ENCODE results near the gene OTOP3. TPM values are rescaled to one million over a fixed set of nuclear protein-coding genes. Genes with fewer than 3 reads are reported as not detected.
A peak's percentile ranks its signal among the peaks of the same experiment; 100 is the strongest.

The OTOP3 gene
- total and polyA plus RNA-seq, 2 experiments from 2014 or later = not detected

- TF ChIP-seq REST (IDR thresholded peaks at IDR 0.05; ENCODE audit: unreplicated experiment) (no peak), EZH2phosphoT487 (IDR thresholded peaks at IDR 0.05; ENCODE audit: unreplicated experiment) (no peak), CREB1 (CRISPR knock-in tag; IDR thresholded peaks at IDR 0.05; ENCODE audit: low read depth) (no peak), ETS1 (IDR thresholded peaks at IDR 0.05) (no peak), JUNB (IDR thresholded peaks at IDR 0.05; ENCODE audit: unreplicated experiment) (no peak), STAT1 (IDR thresholded peaks at IDR 0.05; ENCODE audit: unreplicated experiment) (no peak), NANOG (IDR thresholded peaks at IDR 0.05; ENCODE audit: borderline replicate concordance) (no peak), CTCF (conservative IDR thresholded peaks at IDR 0.05; ENCODE audit: low read depth in 2 of 2) (no peak)
Observed at GRCh38 chr17:74971842-74972106, 36.1 kb downstream of the OTOP3 start (continued).

GRCh38 chr17:74972107-74972972 is 36.6 kb downstream of the OTOP3 start, which contains the start of gene HID1:
TSS of gene HID1 (minus strand) at chr17:74972759. CDS start at chr17:74972656, 103 bp downstream.
- Histone ChIP-seq H3K4me2 (peak within 1 kb of the TSS; percentile 90), H3K36me3 (ENCODE audit: insufficient read depth) (no peaks in the 10 kb centered on the region), H3K27me3 (ENCODE audit: insufficient read depth) (peaks cover 53% of the 10 kb centered on the region), H3K9me2 (ENCODE audit: insufficient read depth) (no peaks in the 10 kb centered on the region), H3K4me1 (ENCODE audit: insufficient read depth) (peaks cover 8% of the 10 kb centered on the region; the same call in 1 of the 2 replicates), H2AFZ (peak within 1 kb of the TSS; percentile 93), H3F3A (replicated peaks; ENCODE audit: low read depth) (no peaks in the 10 kb centered on the region), H3K4me3 (peak within 1 kb of the TSS; percentile 75), H3K79me2 (replicated peaks; ENCODE audit: insufficient read depth) (no peaks in the 10 kb centered on the region), H4K20me1 (replicated peaks; ENCODE audit: insufficient read depth) (no peaks in the 10 kb centered on the region), H3K27ac (ENCODE audit: low read depth) (no peak within 1 kb of the TSS)
- H3K36me3 Mint-ChIP-seq (ENCODE audit: low read depth) = no peaks in the 10 kb centered on the region; the same call in 2 of the 3 replicates
- peak within 1 kb of the TSS; percentile 73 for H3K4me3 Mint-ChIP-seq
- no peak within 1 kb of the TSS for H3K27ac Mint-ChIP-seq
- TF ChIP-seq ZNF114 (CRISPR knock-in tag; IDR thresholded peaks at IDR 0.05) = no peak
- TF ChIP-seq POLR2AphosphoS5 (IDR thresholded peaks at IDR 0.05; ENCODE audit: low read depth) = 0 out of 2 replicates have a peak, but pooled peaks have one; percentile 34
- H3K9me3 Mint-ChIP-seq = no peaks in the 10 kb centered on the region
- peak; percentile 89 for DNase-seq (ENCODE audit: low spot score)
- peaks cover 11% of the 10 kb centered on the region for H3K4me1 Mint-ChIP-seq
- ATAC-seq = peak; percentile 85
- peaks cover 52% of the 10 kb centered on the region for H3K27me3 Mint-ChIP-seq (ENCODE audit: insufficient read depth, low read depth, poor library complexity)

Data from GM23338 (cell line).